ENCODE results near the gene ALK. TPM values are rescaled to one million over a fixed set of nuclear protein-coding genes. Genes with fewer than 3 reads are reported as not detected.

ALK gene
- total RNA-seq, 1 donor from 2014 or later = 1.1 TPM

- TF ChIP-seq CTCF (IDR thresholded peaks at IDR 0.05) = no peak
- no peaks in the 10 kb centered on the region for H3K27me3 ChIP-seq (ENCODE audit: low read depth)
- no peak overlapping the region for H3K4me3 ChIP-seq
- no peaks in the 10 kb centered on the region for H3K9me3 ChIP-seq
- peaks cover 4% of the 10 kb centered on the region for H3K36me3 ChIP-seq
- DNase-seq (no peak), ATAC-seq (no peak)
- H3K4me1 ChIP-seq = no peaks in the 10 kb centered on the region
- H3K27ac ChIP-seq = no peak overlapping the region
- intact Hi-C loops (cut with DNase I) = no loop called here
These were observed 728.3 kb downstream of the ALK start for GRCh38 chr2:29193111-29193510.

- intact Hi-C loops (cut with DNase I) = no loop called here
- Histone ChIP-seq H3K9me3 (no peaks in the 10 kb centered on the region), H3K4me1 (no peaks in the 10 kb centered on the region), H3K27me3 (ENCODE audit: low read depth) (no peaks in the 10 kb centered on the region), H3K36me3 (peaks cover 6% of the 10 kb centered on the region), H3K4me3 (no peak overlapping the region), H3K27ac (no peak overlapping the region)
- no peak for TF ChIP-seq CTCF (IDR thresholded peaks at IDR 0.05)
- no peak for ATAC-seq
- no peak for DNase-seq
These were observed 728.9 kb downstream of the ALK start for GRCh38 chr2:29192526-29192925.

- Histone ChIP-seq H3K4me1 (no peaks in the 10 kb centered on the region), H3K4me3 (no peak overlapping the region), H3K27me3 (ENCODE audit: low read depth) (no peaks in the 10 kb centered on the region), H3K36me3 (peaks cover 6% of the 10 kb centered on the region), H3K9me3 (no peaks in the 10 kb centered on the region), H3K27ac (no peak overlapping the region)
- TF ChIP-seq CTCF (IDR thresholded peaks at IDR 0.05) = no peak
- DNase-seq = no peak
- intact Hi-C loops (cut with DNase I) = no loop called here
- ATAC-seq = no peak
These were observed 729.6 kb downstream of the ALK start for GRCh38 chr2:29191817-29192216.

- Histone ChIP-seq H3K27me3 (ENCODE audit: low read depth) (no peaks in the 10 kb centered on the region), H3K4me1 (no peaks in the 10 kb centered on the region), H3K27ac (no peak overlapping the region), H3K9me3 (no peaks in the 10 kb centered on the region), H3K36me3 (peaks cover 6% of the 10 kb centered on the region), H3K4me3 (no peak overlapping the region)
- intact Hi-C loops (cut with DNase I) = no loop called here
- no peak for TF ChIP-seq CTCF (IDR thresholded peaks at IDR 0.05)
- no peak for ATAC-seq
- DNase-seq = no peak
These were observed 732.3 kb downstream of the ALK start for GRCh38 chr2:29189052-29189451.

- intact Hi-C loops (cut with DNase I) = no loop called here
- no peak overlapping the region for H3K27ac ChIP-seq
These were observed 733.5 kb downstream of the ALK start for GRCh38 chr2:29187926-29188325.

More at GRCh38 chr2:29187926-29188325, 733.5 kb downstream of the ALK start:
- no peak for ATAC-seq
- DNase-seq = no peak
- Histone ChIP-seq H3K4me1 (no peaks in the 10 kb centered on the region), H3K36me3 (peaks cover 6% of the 10 kb centered on the region), H3K27me3 (ENCODE audit: low read depth) (no peaks in the 10 kb centered on the region), H3K9me3 (no peaks in the 10 kb centered on the region), H3K4me3 (no peak overlapping the region)
- no peak for TF ChIP-seq CTCF (IDR thresholded peaks at IDR 0.05)
